H9 (cell line): ENCODE measurements around the gene ZNF672. TPM values are rescaled to one million over a fixed set of nuclear protein-coding genes. Genes with fewer than 3 reads are reported as not detected.

Experiments
- DNase-seq: peaks from one replicate; pipeline ENCODE4 v3.0.0-alpha.2; 2017
- H2AFZ ChIP-seq: one replicate; pipeline ENCODE4 v1.6.1; 2013; ENCODE audit warnings: mild to moderate bottlenecking, low read length, control low read depth, moderate library complexity
- H2AK5ac ChIP-seq: 2 replicates; pipeline ENCODE4 v1.6.1; 2013; ENCODE audit warnings: low read length, control low read depth, mixed read lengths; ENCODE audit not compliant: insufficient read length
- H2BK120ac ChIP-seq: one replicate; pipeline ENCODE4 v1.6.1; 2013; ENCODE audit warnings: low read depth, mild to moderate bottlenecking, low read length, control low read depth, inconsistent platforms; ENCODE audit not compliant: poor library complexity, severe bottlenecking
- H2BK12ac ChIP-seq: 2 replicates; pipeline ENCODE4 v1.6.1; 2013; ENCODE audit warnings: low read length, control low read depth, mixed read lengths, low read depth; ENCODE audit not compliant: insufficient read length
- H2BK15ac ChIP-seq: 2 replicates; pipeline ENCODE4 v1.6.1; 2013; ENCODE audit warnings: low read depth, low read length, control low read depth
- H2BK20ac ChIP-seq: one replicate; pipeline ENCODE4 v1.6.1; 2013; ENCODE audit warnings: low read depth, mild to moderate bottlenecking, low read length, control low read depth, inconsistent platforms; ENCODE audit not compliant: poor library complexity, severe bottlenecking
- H2BK5ac ChIP-seq: 2 replicates; pipeline ENCODE4 v1.6.1; 2013; ENCODE audit warnings: low read length, control low read depth, mixed read lengths; ENCODE audit not compliant: insufficient read length
- H3K14ac ChIP-seq: 2 replicates; pipeline ENCODE4 v1.6.1; 2013; ENCODE audit warnings: low read length, control low read depth; ENCODE audit not compliant: insufficient read depth
- H3K18ac ChIP-seq: 2 replicates; pipeline ENCODE4 v1.6.1; 2013; ENCODE audit warnings: low read depth, mild to moderate bottlenecking, mixed read lengths, low read length, control low read depth; ENCODE audit not compliant: insufficient read length
- H3K23ac ChIP-seq: 2 replicates; pipeline ENCODE4 v1.6.1; 2013; ENCODE audit warnings: low read length, control low read depth, mixed read lengths, low read depth; ENCODE audit not compliant: insufficient read length
- H3K23me2 ChIP-seq: 2 replicates; pipeline ENCODE4 v1.6.1; 2013; ENCODE audit warnings: low read depth, mild to moderate bottlenecking, mixed read lengths, low read length, control low read depth; ENCODE audit not compliant: insufficient read length, poor library complexity, severe bottlenecking
- H3K27ac ChIP-seq: 2 replicates; pipeline ENCODE4 v1.5.1; 2013; ENCODE audit warnings: low read length, control low read depth, mixed read lengths, low read depth; ENCODE audit not compliant: insufficient read length
- H3K27me3 ChIP-seq: 2 replicates; pipeline ENCODE4 v1.6.1; 2013; ENCODE audit warnings: low read length, control low read depth, inconsistent platforms; ENCODE audit not compliant: insufficient read depth
- H3K4ac ChIP-seq: 2 replicates; pipeline ENCODE4 v1.6.1; 2013; ENCODE audit warnings: low read depth, mild to moderate bottlenecking, control low read depth, inconsistent platforms, low read length, moderate library complexity
- H3K4me1 ChIP-seq: 2 replicates; pipeline ENCODE4 v1.6.1; 2013; ENCODE audit warnings: low read length, control low read depth, inconsistent platforms; ENCODE audit not compliant: insufficient read depth
- H3K4me2 ChIP-seq: 2 replicates; pipeline ENCODE4 v1.6.1; 2013; ENCODE audit warnings: low read length, control low read depth, mixed read lengths; ENCODE audit not compliant: insufficient read length, insufficient read depth
- H3K56ac ChIP-seq: 2 replicates; pipeline ENCODE4 v1.6.1; 2013; ENCODE audit warnings: low read depth, mild to moderate bottlenecking, mixed read lengths, low read length, control low read depth; ENCODE audit not compliant: insufficient read length
- H3K79me1 ChIP-seq: 2 replicates; pipeline ENCODE4 v1.6.1; 2013; ENCODE audit warnings: low read depth, mild to moderate bottlenecking, moderate library complexity, low read length, control low read depth, inconsistent platforms; ENCODE audit not compliant: insufficient read depth, poor library complexity, severe bottlenecking
- H3K79me2 ChIP-seq: 2 replicates; pipeline ENCODE4 v1.6.1; 2013; ENCODE audit warnings: low read length, control low read depth, inconsistent platforms; ENCODE audit not compliant: insufficient read depth
- H3K9ac ChIP-seq: 2 replicates; pipeline ENCODE4 v1.6.1; 2013; ENCODE audit warnings: low read length, control low read depth, mixed read lengths; ENCODE audit not compliant: insufficient read length; ENCODE audit errors: extremely low read depth
- H3K9me3 ChIP-seq: one replicate; pipeline ENCODE4 v1.6.1; 2013; ENCODE audit warnings: low read depth, low read length, inconsistent platforms; ENCODE audit not compliant: control insufficient read depth
- H3T11ph ChIP-seq: one replicate; pipeline ENCODE4 v1.6.1; 2013; ENCODE audit warnings: mild to moderate bottlenecking, low read length, control low read depth, inconsistent platforms
- H4K20me1 ChIP-seq: one replicate; pipeline ENCODE4 v1.6.1; 2013; ENCODE audit not compliant: control insufficient read depth, insufficient read length, insufficient read depth
- H4K5ac ChIP-seq: 2 replicates; pipeline ENCODE4 v1.6.1; 2013; ENCODE audit warnings: low read depth, mild to moderate bottlenecking, mixed read lengths, low read length, control low read depth; ENCODE audit not compliant: insufficient read length
- H4K8ac ChIP-seq: replicated peaks from 2 replicates; pipeline ENCODE4 v1.6.1; 2013; ENCODE audit warnings: low read length, control low read depth, mixed read lengths, low read depth; ENCODE audit not compliant: insufficient read length
- H4K91ac ChIP-seq: 2 replicates; pipeline ENCODE4 v1.6.1; 2013; ENCODE audit warnings: low read depth, mild to moderate bottlenecking, moderate library complexity, mixed read lengths, low read length, control low read depth; ENCODE audit not compliant: insufficient read length
- H3K27ac Mint-ChIP-seq, 3 experiments: 2 replicates in 2 of 3; 3 replicates in 1 of 3; pipeline ENCODE4 v1.8.0; 2020 to 2021; ENCODE audit warnings: mixed read lengths in 3 of 3, mild to moderate bottlenecking in 1 of 3, moderate library complexity in 1 of 3
- H3K27me3 Mint-ChIP-seq: 2 replicates; pipeline ENCODE4 v1.8.0; 2021; ENCODE audit warnings: low read depth, mild to moderate bottlenecking, moderate library complexity, mixed read lengths
- H3K36me3 Mint-ChIP-seq, 3 experiments: 2 replicates in 2 of 3; 3 replicates in 1 of 3; pipeline ENCODE4 v1.8.0; 2020 to 2021; ENCODE audit warnings: low read depth in 3 of 3, mixed read lengths in 3 of 3; ENCODE audit not compliant: insufficient read depth in 1 of 3
- H3K4me1 Mint-ChIP-seq, 2 experiments: 2 replicates each; pipeline ENCODE4 v1.8.0; 2020; ENCODE audit warnings: mixed read lengths in 2 of 2
- H3K4me3 Mint-ChIP-seq, 2 experiments: 2 replicates in 1 of 2; 3 replicates in 1 of 2; pipeline ENCODE4 v1.8.0; 2020 to 2021; ENCODE audit warnings: mild to moderate bottlenecking in 2 of 2, mixed read lengths in 2 of 2, moderate library complexity in 1 of 2
- H3K9me3 Mint-ChIP-seq, 2 experiments: 2 replicates in 1 of 2; 3 replicates in 1 of 2; pipeline ENCODE4 v1.8.0; 2020; ENCODE audit warnings: mild to moderate bottlenecking in 2 of 2, mixed read lengths in 2 of 2, moderate library complexity in 1 of 2
- WGBS: extraction: QIAGEN DNeasy Blood & Tissue Kit; methylation state at CpG from one replicate; pipeline ENCODE4 v1.1.7; 2013; ENCODE audit warnings: missing lambda C conversion rate, low lambda C conversion rate, mixed read lengths; ENCODE audit not compliant: insufficient read length; ENCODE audit errors: extremely low coverage; 5-methylcytosine and 5-hydroxymethylcytosine counted together
- total RNA-seq: library from RNA; stranded (reverse); gene quantifications from 2 replicates; pipeline ENCODE4 v1.2.1, GENCODE V29; 2021
- TF ChIP-seq, protein P1 (sequence below): fragments of 200-600 bp; sonication (generic); conservative IDR thresholded peaks from 3 replicates; pipeline ENCODE4 v1.8.0; 2021; ENCODE audit warnings: antibody characterized with exemption, mild to moderate bottlenecking

Gene ZNF672
- total RNA-seq, 1 experiment from 2014 or later: 29.4 TPM

DNA sequence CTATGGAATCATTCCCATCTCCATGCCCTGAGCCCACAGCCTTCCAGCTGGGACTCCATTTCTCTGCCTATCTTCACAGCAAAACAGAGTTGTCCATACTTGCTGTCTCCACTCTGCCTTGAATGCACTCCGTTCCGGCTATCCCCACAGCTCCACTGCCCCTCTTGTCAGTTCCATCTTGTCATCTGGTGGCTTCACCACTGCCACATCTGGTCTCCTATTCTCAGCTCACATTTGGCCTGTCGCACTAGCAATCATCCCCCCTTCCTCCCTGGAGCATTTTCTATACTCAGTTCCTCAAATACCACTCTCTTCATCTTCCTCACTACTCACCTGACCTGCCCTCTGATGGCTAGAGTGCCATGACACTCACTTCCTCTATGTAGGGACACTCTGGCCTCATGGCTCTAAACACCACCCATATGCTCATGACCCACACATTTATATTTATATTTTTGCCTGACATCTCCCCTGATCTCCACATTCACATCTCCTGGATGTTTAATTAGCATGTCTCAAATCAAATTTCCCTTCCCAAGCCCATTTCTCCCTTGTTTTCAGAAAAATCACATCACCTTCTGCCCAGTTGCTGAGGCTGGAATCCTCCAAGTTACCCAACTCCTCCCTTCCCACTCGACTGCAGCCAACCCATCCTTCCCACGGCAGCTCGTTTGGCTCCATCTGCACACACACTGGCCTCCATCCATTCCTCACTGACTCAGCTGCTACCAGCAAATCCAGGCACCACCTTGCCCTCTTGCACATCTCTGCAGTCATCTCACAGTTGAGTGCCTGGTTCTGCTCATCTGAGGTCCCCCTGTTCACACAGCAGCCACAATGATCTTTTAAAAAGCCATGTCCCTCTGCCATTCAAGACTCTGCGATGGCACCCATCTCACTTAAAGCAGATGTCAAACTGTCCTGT, 14.7 kb downstream of the ZNF672 start:
- H2AK5ac ChIP-seq: no peak overlapping the region
- H4K20me1 ChIP-seq: no peaks in the 10 kb centered on the region
- H3K9me3 ChIP-seq: no peaks in the 10 kb centered on the region
- H3K4ac ChIP-seq: no peak overlapping the region
- no peak overlapping the region for H2BK15ac ChIP-seq
- no peak overlapping the region for H2BK20ac ChIP-seq
- no peak overlapping the region for H4K91ac ChIP-seq
- H3K14ac ChIP-seq: no peak overlapping the region
- Mint-ChIP-seq H3K4me1 (peaks cover 3 to 4% of the 10 kb centered on the region in 2 experiments), H3K27me3 (no peaks in the 10 kb centered on the region), H3K9me3 (no peaks in the 10 kb centered on the region), H3K27ac (no peak overlapping the region), H3K4me3 (no peak overlapping the region), H3K36me3 (peaks cover 10 to 51% (median 36%) of the 10 kb centered on the region in 3 experiments; a peak in 6 of 7 replicates)
- no peak overlapping the region for H3K27ac ChIP-seq
- no peak overlapping the region for H3K9ac ChIP-seq
- H3K56ac ChIP-seq: no peak overlapping the region
- H2BK5ac ChIP-seq: no peak overlapping the region
- TF ChIP-seq, protein P1, sequence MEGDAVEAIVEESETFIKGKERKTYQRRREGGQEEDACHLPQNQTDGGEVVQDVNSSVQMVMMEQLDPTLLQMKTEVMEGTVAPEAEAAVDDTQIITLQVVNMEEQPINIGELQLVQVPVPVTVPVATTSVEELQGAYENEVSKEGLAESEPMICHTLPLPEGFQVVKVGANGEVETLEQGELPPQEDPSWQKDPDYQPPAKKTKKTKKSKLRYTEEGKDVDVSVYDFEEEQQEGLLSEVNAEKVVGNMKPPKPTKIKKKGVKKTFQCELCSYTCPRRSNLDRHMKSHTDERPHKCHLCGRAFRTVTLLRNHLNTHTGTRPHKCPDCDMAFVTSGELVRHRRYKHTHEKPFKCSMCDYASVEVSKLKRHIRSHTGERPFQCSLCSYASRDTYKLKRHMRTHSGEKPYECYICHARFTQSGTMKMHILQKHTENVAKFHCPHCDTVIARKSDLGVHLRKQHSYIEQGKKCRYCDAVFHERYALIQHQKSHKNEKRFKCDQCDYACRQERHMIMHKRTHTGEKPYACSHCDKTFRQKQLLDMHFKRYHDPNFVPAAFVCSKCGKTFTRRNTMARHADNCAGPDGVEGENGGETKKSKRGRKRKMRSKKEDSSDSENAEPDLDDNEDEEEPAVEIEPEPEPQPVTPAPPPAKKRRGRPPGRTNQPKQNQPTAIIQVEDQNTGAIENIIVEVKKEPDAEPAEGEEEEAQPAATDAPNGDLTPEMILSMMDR: no peak
- H4K5ac ChIP-seq: no peak overlapping the region
- no peaks in the 10 kb centered on the region for H3K79me2 ChIP-seq
- no peak overlapping the region for H3K23ac ChIP-seq
- no peak overlapping the region for H2BK120ac ChIP-seq
- H4K8ac ChIP-seq: no peak overlapping the region
- H3K27me3 ChIP-seq: no peaks in the 10 kb centered on the region
- H2AFZ ChIP-seq: no peak overlapping the region
- no peaks in the 10 kb centered on the region for H3K4me1 ChIP-seq
- no peaks in the 10 kb centered on the region for H3K79me1 ChIP-seq
- H2BK12ac ChIP-seq: no peak overlapping the region
- no peak overlapping the region for H3T11ph ChIP-seq
- no peak for DNase-seq
- no peak overlapping the region for H3K4me2 ChIP-seq
- WGBS: no CpG with 5 or more reads among the region's 7 CpGs
- H3K18ac ChIP-seq: no peak overlapping the region
- peaks cover 4% of the 10 kb centered on the region for H3K23me2 ChIP-seq
